HCT116 (cell line): Measurements from ENCODE around the gene CATSPERZ.

Source experiments
- ATF3 ChIP-seq: IDR thresholded peaks from 2 replicates; pipeline ENCODE4 v1.6.1; 2012
- CTCF ChIP-seq, 3 experiments: fragments of 200-600 bp in 1 of 3; sonication (generic) in 1 of 3; IDR thresholded peaks in 2 of 3; conservative IDR thresholded peaks in 1 of 3; 2 replicates each; pipeline ENCODE4 v1.5.1; 2012 to 2017; ENCODE audit warnings: low read depth in 2 of 3, low read length in 2 of 3, antibody characterized with exemption in 1 of 3, borderline replicate concordance in 1 of 3, control low read depth in 1 of 3, mild to moderate bottlenecking in 1 of 3, mixed read lengths in 1 of 3, mixed run types in 1 of 3, moderate library complexity in 1 of 3; ENCODE audit not compliant: insufficient read depth in 1 of 3
- MAX ChIP-seq: IDR thresholded peaks from 2 replicates; pipeline ENCODE4 v1.6.1; 2012
- POLR2A ChIP-seq: IDR thresholded peaks from 2 replicates; pipeline ENCODE4 v1.7.0; 2011; ENCODE audit warnings: borderline replicate concordance; ENCODE audit not compliant: insufficient read depth, insufficient read length; ENCODE audit errors: extremely low read depth
- SP1 ChIP-seq: IDR thresholded peaks from 2 replicates; pipeline ENCODE4 v1.6.1; 2012; ENCODE audit warnings: low read depth
- YY1 ChIP-seq: IDR thresholded peaks from 2 replicates; pipeline ENCODE4 v1.6.1; 2011; ENCODE audit warnings: low read length, low read depth, moderate library complexity, mild to moderate bottlenecking; ENCODE audit not compliant: insufficient replicate concordance; ENCODE audit errors: extremely low read depth

- TF ChIP-seq CTCF (IDR thresholded peaks at IDR 0.05 in 2 of 3, conservative IDR thresholded peaks at IDR 0.05 in 1 of 3; ENCODE audit: borderline replicate concordance in 1 of 3, insufficient read depth in 1 of 3, low read depth in 2 of 3, low read length in 2 of 3) (no peak), POLR2A (no peak), ATF3 (no peak), MAX (no peak), SP1 (no peak), YY1 (no peak)
Measured at GRCh38 chr11:64263021-64263946, 36.9 kb upstream of the CATSPERZ start.
